ENCODE data around the gene KDM4C. TPM values are rescaled to one million over a fixed set of nuclear protein-coding genes. Genes with fewer than 3 reads are reported as not detected.
"Not testable (repeated sequence)": the region's sequence is repeated elsewhere in the genome, so short reads cannot be mapped to it uniquely, and the experiment has no call there.

KDM4C gene
- total RNA-seq (100 to 1,000 TPM in 2 of 5 donors, 10 to 100 TPM in 3; 66.4 to 107 (median 76.0) TPM), total RNA-seq (52.4 to 147 (median 115) reads per million in 29 experiments)
- 73.8 TPM for total RNA-seq (2013)

GRCh38 chr9:6757456-6758247 is at the start of gene KDM4C:
Gene KDM4C (plus strand): TSS chr9:6757973. CDS start chr9:6792989, 35,016 bp downstream.
- Mint-ChIP-seq H3K9me3 (no peaks in the 10 kb centered on the region), H3K36me3 (no peaks in the 10 kb centered on the region), H3K4me3 (peak within 1 kb of the TSS; percentile 93 to 98 (median 94)), H3K27ac (peak within 1 kb of the TSS; percentile 99), H3K27me3 (no peaks in the 10 kb centered on the region), H3K4me1 (peaks cover 29 to 36% (median 33%) of the 10 kb centered on the region in 3 donors)
- under 1% methylated on average over 67 of the region's 80 CpGs for WGBS (ENCODE audit: insufficient coverage)
- H3K4me1 ChIP-seq (ENCODE audit: control insufficient read depth in 1 of 2, extremely low read depth in 1 of 2, insufficient read depth in 2 of 2, low read length in 2 of 2), result peaks cover 4 to 24% of the 10 kb centered on the region in 2 experiments
- peak; percentile 83 to 87 (median 84) for ATAC-seq (replicated peaks in 1 of 4)
- peak; percentile 87 to 97 (median 94) for DNase-seq
- H3K27ac ChIP-seq (ENCODE audit: low read length), result peak within 1 kb of the TSS; percentile 93
- CTCF ChIA-PET, result interaction anchor here (0.6 to 1.5 kb wide), 4 partner anchors 10 to 76 kb away, joined by 3 to 10 read pairs (median 5); no protein-coding TSS in a partner anchor
- POLR2A ChIA-PET, result interaction anchor here (0.5 to 2.3 kb wide), 11 partner anchors 18 to 344 kb away, joined by 3 to 27 read pairs (median 6); partner anchors contain the start of gene UHRF2 (in 1 of the 2)
- H3K4me3 ChIP-seq (ENCODE audit: control insufficient read depth in 1 of 2, extremely low read depth in 1 of 2, low read length in 1 of 2), result peak within 1 kb of the TSS; percentile 72 to 92
- no peaks in the 10 kb centered on the region for H3K27me3 ChIP-seq (replicated peaks in 1 of 2; ENCODE audit: control insufficient read depth in 2 of 2, extremely low read depth in 1 of 2, insufficient read depth in 2 of 2, low read length in 1 of 2)
- H3K9me3 ChIP-seq, result no peaks in the 10 kb centered on the region
- H3K36me3 ChIP-seq (ENCODE audit: control insufficient read depth in 2 of 2, extremely low read depth in 1 of 2, insufficient read depth in 1 of 2, low read length in 1 of 2), result peaks cover 0 to 4% of the 10 kb centered on the region in 2 donors

- no peak overlapping the region for H3K4me3 Mint-ChIP-seq
- H3K4me1 Mint-ChIP-seq, result peaks cover 8 to 9% (median 8%) of the 10 kb centered on the region in 3 donors
- no peaks in the 10 kb centered on the region for H3K27me3 ChIP-seq (replicated peaks in 1 of 2; ENCODE audit: control insufficient read depth in 2 of 2, extremely low read depth in 1 of 2, insufficient read depth in 2 of 2, low read length in 1 of 2)
- CTCF ChIA-PET, result interaction anchor here in 1 of 2 donors (0.9 kb wide), 1 partner anchor 102 kb away, joined by 3 read pairs; no protein-coding TSS in a partner anchor
- H3K27ac ChIP-seq (ENCODE audit: low read length), result no peak overlapping the region
- POLR2A ChIA-PET, result interaction anchor here in 1 of 2 donors (0.6 to 0.7 kb wide), 2 partner anchors 30 to 118 kb away, joined by 3 to 9 read pairs; no protein-coding TSS in a partner anchor
- peaks cover 0 to 7% of the 10 kb centered on the region in 2 experiments for H3K4me1 ChIP-seq (ENCODE audit: control insufficient read depth in 1 of 2, extremely low read depth in 1 of 2, insufficient read depth in 2 of 2, low read length in 2 of 2)
- ATAC-seq (replicated peaks in 1 of 4) (no peak), DNase-seq (no peak)
- H3K4me3 ChIP-seq (ENCODE audit: control insufficient read depth in 1 of 2, extremely low read depth in 1 of 2, low read length in 1 of 2), result no peak overlapping the region
- no peaks in the 10 kb centered on the region for H3K36me3 Mint-ChIP-seq
- no peaks in the 10 kb centered on the region for H3K27me3 Mint-ChIP-seq
- no peak overlapping the region for H3K27ac Mint-ChIP-seq
- H3K36me3 ChIP-seq (ENCODE audit: control insufficient read depth in 2 of 2, extremely low read depth in 1 of 2, insufficient read depth in 1 of 2, low read length in 1 of 2), result no peaks in the 10 kb centered on the region
- H3K9me3 Mint-ChIP-seq, result peaks cover 0 to 3% (median 3%) of the 10 kb centered on the region in 3 donors
- WGBS (ENCODE audit: insufficient coverage), result 80% methylated on average over 1 of the region's 2 CpGs
- H3K9me3 ChIP-seq, result no peaks in the 10 kb centered on the region
Observed at GRCh38 chr9:6708732-6709131, 49.0 kb upstream of the KDM4C start.

- no peak overlapping the region for H3K27ac Mint-ChIP-seq
- ATAC-seq (replicated peaks in 1 of 4), result no peak
- CTCF ChIA-PET, result no interaction called here
Observed at GRCh38 chr9:6711403-6711802, 46.4 kb upstream of the KDM4C start.

GRCh38 chr9:6712041-6712440 is 45.7 kb upstream of the KDM4C start:
- H3K27ac Mint-ChIP-seq, result no peak overlapping the region
- POLR2A ChIA-PET, result no interaction called here
- no peaks in the 10 kb centered on the region for H3K27me3 Mint-ChIP-seq
- H3K27ac ChIP-seq (ENCODE audit: low read length), result no peak overlapping the region
- WGBS (ENCODE audit: insufficient coverage), result 100% methylated on average over 1 of the region's 3 CpGs
- H3K4me3 ChIP-seq (ENCODE audit: control insufficient read depth in 1 of 2, extremely low read depth in 1 of 2, low read length in 1 of 2), result no peak overlapping the region
- no peak for ATAC-seq (replicated peaks in 1 of 4)
- H3K9me3 ChIP-seq, result no peaks in the 10 kb centered on the region
- no peaks in the 10 kb centered on the region for H3K36me3 ChIP-seq (ENCODE audit: control insufficient read depth in 2 of 2, extremely low read depth in 1 of 2, insufficient read depth in 1 of 2, low read length in 1 of 2)
- peaks cover 0 to 17% of the 10 kb centered on the region in 2 experiments for H3K4me1 ChIP-seq (ENCODE audit: control insufficient read depth in 1 of 2, extremely low read depth in 1 of 2, insufficient read depth in 2 of 2, low read length in 2 of 2)
- no peak overlapping the region for H3K4me3 Mint-ChIP-seq
- H3K27me3 ChIP-seq (replicated peaks in 1 of 2; ENCODE audit: control insufficient read depth in 2 of 2, extremely low read depth in 1 of 2, insufficient read depth in 2 of 2, low read length in 1 of 2), result peaks cover 0 to 8% of the 10 kb centered on the region in 2 experiments
- peaks cover 0 to 3% (median 3%) of the 10 kb centered on the region in 3 donors for H3K9me3 Mint-ChIP-seq
- peaks cover 8 to 11% (median 10%) of the 10 kb centered on the region in 3 donors for H3K4me1 Mint-ChIP-seq
- no peak for DNase-seq
- H3K36me3 Mint-ChIP-seq, result no peaks in the 10 kb centered on the region
- CTCF ChIA-PET, result no interaction called here

More at GRCh38 chr9:6711403-6711802, 46.4 kb upstream of the KDM4C start:
- 83% methylated on average over 1 of the region's 3 CpGs for WGBS (ENCODE audit: insufficient coverage)
- H3K4me1 Mint-ChIP-seq, result peaks cover 4 to 6% (median 4%) of the 10 kb centered on the region in 3 donors
- H3K36me3 Mint-ChIP-seq, result no peaks in the 10 kb centered on the region
- POLR2A ChIA-PET, result no interaction called here
- Histone ChIP-seq H3K36me3 (ENCODE audit: control insufficient read depth in 2 of 2, extremely low read depth in 1 of 2, insufficient read depth in 1 of 2, low read length in 1 of 2) (no peaks in the 10 kb centered on the region), H3K4me1 (ENCODE audit: control insufficient read depth in 1 of 2, extremely low read depth in 1 of 2, insufficient read depth in 2 of 2, low read length in 2 of 2) (peaks cover 0 to 10% of the 10 kb centered on the region in 2 experiments), H3K27ac (ENCODE audit: low read length) (no peak overlapping the region), H3K9me3 (no peaks in the 10 kb centered on the region), H3K27me3 (replicated peaks in 1 of 2; ENCODE audit: control insufficient read depth in 2 of 2, extremely low read depth in 1 of 2, insufficient read depth in 2 of 2, low read length in 1 of 2) (peaks cover 0 to 7% of the 10 kb centered on the region in 2 experiments), H3K4me3 (ENCODE audit: control insufficient read depth in 1 of 2, extremely low read depth in 1 of 2, low read length in 1 of 2) (no peak overlapping the region)
- peaks cover 0 to 3% (median 3%) of the 10 kb centered on the region in 3 donors for H3K9me3 Mint-ChIP-seq
- H3K27me3 Mint-ChIP-seq, result no peaks in the 10 kb centered on the region
- H3K4me3 Mint-ChIP-seq, result no peak overlapping the region
- no peak for DNase-seq

GRCh38 chr9:6714176-6714575 is 43.6 kb upstream of the KDM4C start:
- no peaks in the 10 kb centered on the region for H3K9me3 ChIP-seq
- no peak overlapping the region for H3K4me3 ChIP-seq (ENCODE audit: control insufficient read depth in 1 of 2, extremely low read depth in 1 of 2, low read length in 1 of 2)
- no peak overlapping the region for H3K27ac ChIP-seq (ENCODE audit: low read length)
- H3K4me1 ChIP-seq (ENCODE audit: control insufficient read depth in 1 of 2, extremely low read depth in 1 of 2, insufficient read depth in 2 of 2, low read length in 2 of 2), result peaks cover 0 to 17% of the 10 kb centered on the region in 2 experiments
- peaks cover 8 to 11% (median 10%) of the 10 kb centered on the region in 3 donors for H3K4me1 Mint-ChIP-seq
- peak overlapping the region in 1 of 3 donors; percentile 81 for H3K4me3 Mint-ChIP-seq
- H3K9me3 Mint-ChIP-seq, result no peaks in the 10 kb centered on the region
- no peaks in the 10 kb centered on the region for H3K36me3 ChIP-seq (ENCODE audit: control insufficient read depth in 2 of 2, extremely low read depth in 1 of 2, insufficient read depth in 1 of 2, low read length in 1 of 2)
- POLR2A ChIA-PET, result interaction anchor here (0.6 kb wide), 2 partner anchors 11 to 1979 kb away, joined by 3 to 7 read pairs; no protein-coding TSS in a partner anchor
- 100% methylated on average over 1 of the region's 2 CpGs for WGBS (ENCODE audit: insufficient coverage)
- H3K36me3 Mint-ChIP-seq, result no peaks in the 10 kb centered on the region
- CTCF ChIA-PET, result interaction anchor here in 1 of 2 donors (0.5 kb wide), 1 partner anchor 26 kb away, joined by 3 read pairs; no protein-coding TSS in a partner anchor
- H3K27me3 Mint-ChIP-seq, result no peaks in the 10 kb centered on the region
- DNase-seq (no peak), ATAC-seq (replicated peaks in 1 of 4) (no peak)
- no peak overlapping the region for H3K27ac Mint-ChIP-seq
- H3K27me3 ChIP-seq (replicated peaks in 1 of 2; ENCODE audit: control insufficient read depth in 2 of 2, extremely low read depth in 1 of 2, insufficient read depth in 2 of 2, low read length in 1 of 2), result peaks cover 0 to 8% of the 10 kb centered on the region in 2 experiments

GRCh38 chr9:6715153-6715754 is 42.5 kb upstream of the KDM4C start:
- H3K9me3 ChIP-seq; H3K27me3 ChIP-seq (replicated peaks in 1 of 2; ENCODE audit: control insufficient read depth in 2 of 2, extremely low read depth in 1 of 2, insufficient read depth in 2 of 2, low read length in 1 of 2); H3K36me3 Mint-ChIP-seq; H3K27ac ChIP-seq (ENCODE audit: low read length); H3K36me3 ChIP-seq (ENCODE audit: control insufficient read depth in 2 of 2, extremely low read depth in 1 of 2, insufficient read depth in 1 of 2, low read length in 1 of 2); H3K9me3 Mint-ChIP-seq; ATAC-seq (replicated peaks in 1 of 4); DNase-seq; H3K27ac Mint-ChIP-seq; H3K27me3 Mint-ChIP-seq: not testable (repeated sequence)
- Mint-ChIP-seq H3K4me1 (peaks cover 8 to 11% (median 10%) of the 10 kb centered on the region in 3 donors), H3K4me3 (peak overlapping the region; percentile 80 to 87 (median 81))
- Histone ChIP-seq H3K4me1 (ENCODE audit: control insufficient read depth in 1 of 2, extremely low read depth in 1 of 2, insufficient read depth in 2 of 2, low read length in 2 of 2) (peaks cover 0 to 17% of the 10 kb centered on the region in 2 experiments), H3K4me3 (ENCODE audit: control insufficient read depth in 1 of 2, extremely low read depth in 1 of 2, low read length in 1 of 2) (peak overlapping the region; percentile 61 to 66)
- 94% methylated on average over 23 of the region's 28 CpGs for WGBS (ENCODE audit: insufficient coverage)
- POLR2A ChIA-PET, result interaction anchor here (0.5 to 1.5 kb wide), 3 partner anchors 14 to 42 kb away, joined by 3 to 22 read pairs (median 8); partner anchors contain the start of gene KDM4C (in 1 of the 2)
- CTCF ChIA-PET, result interaction anchor here in 1 of 2 donors (2.0 kb wide), 1 partner anchor 33 kb away, joined by 7 read pairs; no protein-coding TSS in a partner anchor

All from T-cell (primary cell).